Tongue (tissue), 2 donors: ENCODE measurements around the gene CCL5. TPM values are rescaled to one million over a fixed set of nuclear protein-coding genes. Genes with fewer than 3 reads are reported as not detected.

ENCODE experiments used
- DNase-seq: peaks from one replicate; pipeline ENCODE4 v3.0.0-alpha.2; 2015
- total RNA-seq: library from RNA; depleted of rRNA; stranded (reverse); fragments of >200 nt; gene quantifications from one replicate; pipeline ENCODE4 v1.2.3, GENCODE V29; 2014

Gene CCL5
- total RNA-seq, result 3.5 TPM

DNA sequence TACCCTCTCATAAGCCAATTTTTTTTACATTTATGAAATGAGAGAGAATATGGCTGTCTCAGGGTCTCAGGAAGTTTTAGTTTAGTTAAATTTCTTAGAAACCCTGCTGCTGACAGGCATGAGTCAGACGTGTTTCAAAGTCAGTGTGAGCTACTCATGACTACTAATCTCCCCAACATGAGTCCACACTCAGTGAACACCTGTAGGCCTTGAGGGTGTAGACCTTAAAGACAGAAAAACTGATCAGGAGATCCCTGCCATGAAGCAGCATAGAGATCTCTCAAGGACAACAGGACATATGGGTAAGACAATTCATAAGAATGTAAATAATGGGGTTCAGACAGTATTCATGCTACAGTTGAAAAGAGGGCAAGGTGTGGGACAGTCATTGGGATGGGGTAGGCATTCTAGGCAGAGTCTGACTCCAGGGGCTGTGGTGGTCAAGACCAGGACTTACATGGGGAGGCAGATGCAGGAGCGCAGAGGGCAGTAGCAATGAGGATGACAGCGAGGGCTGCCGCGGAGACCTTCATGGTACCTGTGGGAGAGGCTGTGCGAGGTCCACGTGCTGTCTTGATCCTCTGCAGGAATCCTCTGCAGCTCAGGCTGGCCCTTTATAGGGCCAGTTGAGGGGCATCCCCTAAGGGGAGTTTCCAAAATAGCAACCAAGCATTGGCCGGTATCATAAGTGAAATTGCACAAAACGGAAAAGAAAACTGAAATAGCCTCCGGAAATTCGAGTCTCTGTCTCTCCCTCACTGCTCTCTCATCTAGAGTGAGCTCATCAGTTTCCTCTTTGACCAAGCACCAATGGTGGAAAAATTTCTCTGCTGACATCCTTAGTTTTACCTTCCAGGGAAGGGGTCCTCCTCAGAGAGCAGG lies at the start of gene CCL5:
CCL5 (minus strand) TSS at position 588 of the 882 bp plus-strand sequence.
- DNase-seq, result no peak

DNA sequence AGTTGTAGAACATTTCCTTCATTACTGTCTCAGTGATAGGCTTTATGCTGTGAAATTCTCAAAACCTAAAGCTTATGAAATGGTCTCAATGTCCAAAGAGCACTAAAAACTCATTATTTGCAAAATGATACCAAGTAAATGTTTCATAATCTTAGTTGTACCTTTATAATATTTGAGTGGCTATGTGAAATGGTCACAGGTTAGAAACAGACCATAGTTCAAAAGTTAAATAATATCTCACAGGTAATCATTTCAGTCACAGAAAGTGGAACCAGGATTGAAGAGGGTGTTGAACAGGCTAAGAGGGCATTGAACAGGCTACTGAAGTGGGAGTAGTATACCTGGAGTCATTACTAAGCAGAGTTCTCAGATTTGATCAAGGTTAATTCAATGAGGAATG lies 47.6 kb upstream of the CCL5 start:
- no peak for DNase-seq

DNA sequence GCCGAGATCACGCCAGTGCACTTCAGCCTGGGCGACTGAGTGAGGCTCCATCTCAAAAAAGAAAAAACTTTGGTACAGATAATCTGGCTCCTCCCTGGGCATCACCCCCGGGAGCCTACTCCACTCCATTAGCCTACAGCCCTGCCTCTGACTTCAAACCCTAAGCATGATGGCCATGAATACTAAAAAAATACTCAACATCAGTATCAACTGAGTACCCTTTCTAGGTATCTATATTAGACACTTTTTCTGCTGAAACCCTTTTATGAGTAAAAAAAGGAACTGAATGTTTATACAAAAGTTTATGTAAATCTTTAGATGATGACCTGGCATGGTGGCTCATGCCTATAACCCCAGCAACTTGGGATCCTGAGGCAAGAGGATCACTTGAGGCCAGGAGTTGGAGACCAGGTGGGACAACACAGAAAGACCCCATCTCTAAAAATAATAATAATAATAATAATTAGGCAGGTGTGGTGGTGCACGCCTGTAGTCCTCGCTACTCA lies 43.5 kb upstream of the CCL5 start:
- no peak for DNase-seq

DNA sequence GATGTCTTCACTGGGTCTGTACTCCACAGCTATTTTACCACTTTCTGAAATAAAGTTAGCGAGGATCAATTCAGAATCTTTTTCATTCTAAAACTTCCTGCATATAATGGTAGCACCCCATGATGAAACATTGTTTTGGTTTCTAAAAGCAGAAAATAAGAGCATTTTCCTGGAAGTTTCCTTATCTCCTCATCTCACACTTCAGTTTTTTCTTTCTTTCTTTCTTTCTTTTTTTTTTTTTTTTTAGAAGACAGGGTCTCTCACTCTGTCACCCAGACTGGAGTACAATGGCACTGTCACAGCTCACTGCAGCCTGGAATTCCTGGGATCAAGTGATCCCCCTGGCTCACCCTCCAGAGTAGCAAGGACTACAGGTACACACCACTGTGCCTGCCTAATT lies 40.1 kb upstream of the CCL5 start:
- DNase-seq, result no peak

DNA sequence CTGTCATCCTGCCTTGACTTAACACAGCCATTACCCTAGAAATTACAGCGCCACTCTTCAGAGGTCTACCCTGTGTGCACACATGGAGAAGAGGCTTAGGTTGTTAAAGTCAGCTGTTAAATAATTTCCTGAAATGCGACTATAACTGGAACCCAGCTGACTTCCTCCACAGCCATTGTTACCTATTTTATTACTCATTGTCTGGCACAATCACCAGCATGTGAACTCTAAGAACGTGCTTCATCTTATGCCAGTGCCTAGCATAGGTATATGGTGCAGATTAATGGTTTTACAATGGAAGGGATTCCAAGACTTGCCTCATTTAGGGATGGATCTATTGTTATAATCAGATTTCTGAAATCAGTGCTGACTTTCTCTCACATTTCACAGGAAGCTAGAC lies 38.5 kb upstream of the CCL5 start:
- DNase-seq, result no peak

DNA sequence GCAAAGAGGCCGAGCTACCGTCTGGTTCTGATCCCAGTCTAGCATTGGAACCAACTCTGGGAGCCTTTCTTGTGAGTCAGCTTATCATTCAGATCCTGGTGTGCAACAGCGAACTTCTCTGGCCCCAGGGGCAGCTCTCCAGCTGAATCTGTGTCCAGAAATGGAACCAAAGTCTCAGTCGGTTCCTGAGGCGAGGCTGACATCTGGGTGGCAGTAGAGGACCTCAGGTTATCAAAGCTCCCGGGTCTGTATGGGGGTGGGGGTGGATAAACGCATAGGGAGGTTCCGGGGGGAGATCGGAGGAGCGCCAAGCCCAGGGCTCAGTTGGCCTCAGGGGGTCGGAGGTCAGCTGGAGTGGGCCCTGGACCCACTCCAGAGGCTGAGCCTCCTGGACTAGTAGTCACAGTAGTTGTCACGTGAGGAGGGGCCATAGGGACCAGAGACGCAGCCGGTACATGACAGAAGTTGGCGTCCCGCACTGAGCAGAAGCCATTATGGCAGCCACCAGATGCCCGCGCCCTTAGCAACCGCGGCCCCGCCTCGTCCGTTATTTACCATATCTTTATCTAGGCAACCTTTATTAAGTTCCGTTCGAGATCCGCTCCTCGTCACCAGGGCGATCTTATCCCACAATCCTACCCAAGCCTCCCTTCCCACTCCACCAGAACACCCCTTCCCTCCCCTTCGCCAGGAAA lies 37.5 kb upstream of the CCL5 start:
- no peak for DNase-seq

DNA sequence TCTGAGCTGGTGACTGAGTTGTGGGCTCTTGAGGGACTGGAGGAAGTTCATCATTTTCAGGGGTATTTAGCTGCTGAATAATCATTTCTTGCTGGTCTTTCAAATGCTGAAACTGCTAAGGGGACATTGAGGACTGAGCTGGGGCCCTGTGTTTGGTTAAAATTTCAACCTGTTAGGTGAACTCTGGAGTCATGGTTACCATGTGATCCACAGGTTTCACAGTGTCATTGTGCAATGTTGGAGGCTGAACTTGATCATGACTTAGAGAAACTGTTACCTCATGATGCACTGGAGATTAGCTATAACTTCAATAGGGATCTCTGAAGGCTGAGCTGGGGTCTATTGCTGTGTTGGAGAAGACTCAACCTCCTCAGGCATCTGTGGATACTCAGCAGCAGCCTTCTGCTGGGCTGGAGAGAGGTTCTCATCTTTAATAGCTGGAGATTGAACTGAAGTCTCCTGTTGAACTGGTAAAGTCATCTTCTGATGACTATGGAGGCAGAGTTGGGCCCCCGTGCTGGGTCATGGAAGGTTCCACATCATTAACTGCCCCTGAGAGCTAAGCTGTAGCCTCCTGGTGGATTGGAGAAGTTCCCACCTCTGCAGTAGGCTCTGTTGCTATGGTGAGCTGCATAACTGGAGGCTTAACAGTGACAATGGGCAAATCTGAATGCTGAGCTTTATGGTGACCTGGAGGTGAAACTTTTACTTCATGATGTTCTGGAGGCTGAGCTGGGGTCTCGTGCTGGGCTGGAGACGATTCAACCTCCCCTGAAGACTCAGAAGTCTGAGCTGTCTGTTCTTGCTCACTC lies 35.2 kb upstream of the CCL5 start:
- DNase-seq, result no peak

DNA sequence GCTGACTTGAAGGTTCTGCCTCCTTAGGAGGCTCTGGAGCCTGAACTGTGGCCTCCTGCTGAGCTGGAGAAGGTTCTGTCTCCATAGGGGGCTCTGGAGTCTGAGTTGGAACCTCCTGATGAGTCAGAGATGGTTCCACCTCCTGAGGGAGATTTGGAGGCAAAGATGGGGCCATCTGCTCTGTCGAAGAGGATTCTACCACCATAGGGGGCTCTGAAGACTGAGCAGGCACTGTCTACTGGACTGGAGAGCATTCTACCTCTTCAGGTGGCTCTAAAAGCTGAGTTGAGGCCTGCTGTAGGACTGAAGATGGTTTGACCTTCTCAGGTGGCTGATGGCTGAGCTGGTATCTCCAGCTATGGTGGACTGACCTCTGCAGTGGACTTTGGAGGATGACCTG lies 34.2 kb upstream of the CCL5 start:
- no peak for DNase-seq

DNA sequence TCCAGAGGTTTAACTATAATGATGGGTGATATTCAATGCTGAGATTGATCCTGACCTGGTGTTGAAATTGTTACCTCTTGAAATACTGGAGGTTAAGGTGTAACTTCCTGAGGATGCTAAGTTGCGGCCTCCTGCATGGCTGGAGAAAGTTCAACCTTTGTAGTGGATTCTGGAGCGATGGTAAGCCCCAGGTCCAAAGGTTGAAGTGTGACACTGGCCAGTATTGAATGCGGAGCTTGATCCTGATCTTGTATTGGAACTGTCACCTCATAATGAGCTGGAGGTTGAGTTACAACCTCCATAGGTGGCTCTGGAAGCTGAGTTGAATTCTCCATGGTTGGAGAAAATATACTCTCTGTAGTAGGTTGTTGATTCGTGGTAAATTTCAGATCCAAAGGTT lies 33.4 kb upstream of the CCL5 start:
- DNase-seq, result no peak

DNA sequence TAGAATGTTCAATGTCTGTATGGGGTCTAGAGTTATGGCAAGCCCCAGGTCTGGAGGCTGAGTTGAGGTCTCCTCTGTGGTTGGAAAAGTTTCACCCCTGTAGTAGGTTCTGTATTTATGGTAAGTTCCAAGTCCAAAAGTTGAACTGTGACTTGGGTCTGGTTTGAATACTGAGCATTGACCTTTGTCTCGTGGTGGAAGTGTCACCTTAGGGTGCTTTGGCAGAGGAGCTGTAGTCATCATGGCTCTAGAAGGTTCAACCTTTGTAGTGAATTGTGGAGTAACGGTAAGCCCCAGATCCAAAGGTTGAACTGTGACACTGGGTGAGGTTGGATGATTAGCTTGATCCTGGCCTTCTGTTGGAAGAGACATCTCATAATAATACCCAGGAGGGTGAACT lies 32.8 kb upstream of the CCL5 start:
- no peak for DNase-seq

DNA sequence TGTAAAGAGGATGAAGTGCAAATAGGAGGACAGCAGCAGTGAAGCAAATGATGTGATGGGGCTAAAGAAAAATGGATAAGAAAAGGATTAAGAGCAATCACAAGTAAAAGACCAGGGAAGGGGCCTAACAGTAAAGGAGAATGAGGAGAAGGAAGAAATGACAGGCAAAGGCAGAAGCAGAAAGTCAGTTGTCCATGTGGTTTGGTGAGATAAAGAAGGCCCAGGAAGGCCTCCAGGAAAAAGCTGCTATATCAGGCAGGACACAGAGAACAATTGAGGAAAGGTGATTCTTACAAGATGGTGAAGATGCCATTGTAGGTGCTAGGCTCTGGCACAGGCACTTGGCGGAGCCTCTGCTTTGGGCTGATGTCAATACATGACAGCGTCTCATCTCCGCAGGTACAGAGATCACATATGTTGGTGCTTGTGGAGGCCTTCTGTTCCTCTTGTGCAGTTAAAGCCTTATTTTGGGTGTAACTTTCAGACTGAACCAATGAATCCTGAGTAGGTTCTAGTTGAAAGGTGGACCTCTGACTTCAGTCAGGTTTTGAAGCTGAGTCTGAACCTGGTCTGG lies 32.3 kb upstream of the CCL5 start:
- no peak for DNase-seq

DNA sequence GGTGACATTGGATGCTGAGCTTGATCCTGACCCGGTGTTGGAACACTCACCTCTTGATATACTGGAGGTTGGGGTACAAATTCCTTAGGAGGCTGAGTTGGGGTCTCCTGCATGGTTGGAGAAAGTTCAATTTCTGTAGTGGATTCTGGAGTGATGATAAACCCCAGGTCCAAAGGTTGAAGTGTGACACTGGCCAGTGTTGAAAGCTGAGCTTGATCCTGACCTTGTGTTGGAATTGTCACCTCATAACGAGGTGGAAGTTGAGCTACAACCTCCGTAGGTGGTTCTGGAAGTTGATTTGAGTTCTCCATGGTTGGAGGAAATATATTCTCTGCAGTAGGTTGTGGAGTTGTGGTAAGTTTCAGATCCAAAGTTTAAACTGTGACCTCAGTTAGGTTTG lies 29.2 kb upstream of the CCL5 start:
- DNase-seq, result no peak

DNA sequence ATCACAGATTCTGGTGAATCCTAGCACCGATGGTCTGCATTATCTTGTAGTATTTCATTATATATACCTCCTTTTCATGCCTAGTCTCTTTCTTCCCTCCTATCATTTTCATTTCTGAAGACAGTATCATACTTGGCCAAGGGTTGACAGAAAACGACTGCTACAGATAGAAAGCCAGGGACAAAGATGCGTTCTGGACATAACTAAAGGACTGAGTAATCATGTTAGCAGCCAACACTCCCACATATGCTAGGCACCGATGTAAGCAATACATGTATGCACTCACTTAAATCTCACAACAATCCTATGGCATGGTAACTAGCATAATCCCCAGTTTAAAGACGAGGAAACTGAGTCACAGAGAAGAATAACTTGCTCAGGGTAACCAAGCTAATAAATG lies 27.5 kb upstream of the CCL5 start:
- no peak for DNase-seq

DNA sequence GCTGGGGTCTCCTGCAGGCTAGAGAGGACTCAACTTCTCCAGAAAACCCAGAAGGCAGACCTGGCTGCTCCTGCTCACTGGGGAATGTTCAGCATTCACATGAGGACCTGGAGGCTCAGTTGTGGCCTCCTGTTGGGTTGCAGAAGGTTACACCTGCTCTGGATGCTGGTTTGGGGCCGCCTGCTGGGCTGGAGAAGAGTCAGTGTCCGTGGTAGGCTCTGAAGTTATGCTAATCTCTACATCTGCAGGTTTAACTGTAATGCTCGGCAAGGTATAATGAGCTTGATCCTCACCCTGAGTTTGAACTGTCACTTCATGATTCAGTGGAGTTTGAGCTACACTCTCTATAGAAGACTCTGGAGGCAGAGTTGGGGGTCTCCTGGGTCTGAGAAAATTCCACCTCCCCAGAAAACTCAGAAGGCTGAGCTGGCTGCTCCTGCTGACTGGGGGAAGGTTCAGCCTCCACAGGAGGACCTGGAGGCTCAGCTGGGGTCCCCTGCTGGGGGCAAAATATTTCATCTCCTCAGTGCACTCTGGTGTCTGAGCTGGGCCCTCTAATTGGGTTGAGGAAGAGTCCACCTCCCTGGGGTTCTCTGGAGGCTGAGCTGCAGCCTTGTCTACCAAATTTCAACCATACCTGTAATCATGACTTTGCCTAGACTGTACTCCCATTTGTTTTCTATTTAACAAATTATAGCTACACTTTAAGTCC lies 26.9 kb upstream of the CCL5 start:
- no peak for DNase-seq

DNA sequence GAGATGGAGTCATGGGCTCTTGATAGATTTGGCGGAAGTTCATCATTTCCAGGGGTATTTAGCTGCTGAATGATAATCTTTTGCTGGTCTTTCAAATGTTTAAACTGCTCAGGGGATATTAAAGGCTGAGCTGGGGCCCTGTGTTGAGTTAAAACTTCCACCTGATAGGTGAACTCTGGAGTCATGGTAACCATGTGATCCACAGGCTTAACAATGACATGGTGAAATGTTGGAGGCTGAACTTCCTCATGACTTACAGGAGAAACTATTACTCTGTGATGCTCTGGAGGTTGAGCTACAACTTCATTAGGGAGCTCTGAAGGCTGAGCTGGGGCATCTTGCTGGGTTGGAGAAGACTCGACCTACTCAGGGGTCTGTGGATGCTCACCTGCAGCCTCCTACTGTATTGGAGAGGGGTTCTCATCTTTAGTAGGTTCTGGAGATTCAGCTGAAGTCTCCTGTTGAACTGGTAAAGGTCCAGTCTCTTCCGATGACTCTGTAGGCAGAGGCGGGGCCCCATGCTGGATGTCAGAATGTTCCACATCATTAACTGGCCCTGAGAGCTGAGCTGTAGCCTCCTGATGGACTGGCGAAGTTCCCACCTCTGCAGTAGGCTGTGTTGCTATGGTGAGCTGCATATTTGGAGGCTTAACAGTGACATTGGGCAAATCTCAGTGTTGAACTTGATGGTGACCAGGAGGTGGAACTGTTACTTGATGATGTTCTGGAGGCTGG lies 26.2 kb upstream of the CCL5 start:
- DNase-seq, result no peak

DNA sequence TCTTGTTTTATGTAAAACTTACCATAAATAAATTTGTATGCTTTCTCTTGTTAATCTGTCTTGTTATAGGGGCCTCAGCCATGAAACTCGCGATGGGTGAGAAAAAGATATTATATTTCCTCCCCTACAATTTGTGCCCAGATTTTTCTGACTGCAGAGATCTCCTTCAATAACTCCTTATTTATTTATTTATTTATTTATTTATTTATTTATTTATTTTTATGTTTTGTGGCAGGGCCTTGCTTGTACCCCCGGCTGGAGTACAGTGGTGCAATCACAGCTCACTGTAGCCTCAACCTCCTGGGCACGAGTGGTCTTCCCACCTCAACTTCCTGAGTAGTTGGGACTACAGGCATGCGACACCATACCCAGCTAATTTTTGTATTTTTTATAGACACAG lies 23.3 kb upstream of the CCL5 start:
- DNase-seq, result no peak

DNA sequence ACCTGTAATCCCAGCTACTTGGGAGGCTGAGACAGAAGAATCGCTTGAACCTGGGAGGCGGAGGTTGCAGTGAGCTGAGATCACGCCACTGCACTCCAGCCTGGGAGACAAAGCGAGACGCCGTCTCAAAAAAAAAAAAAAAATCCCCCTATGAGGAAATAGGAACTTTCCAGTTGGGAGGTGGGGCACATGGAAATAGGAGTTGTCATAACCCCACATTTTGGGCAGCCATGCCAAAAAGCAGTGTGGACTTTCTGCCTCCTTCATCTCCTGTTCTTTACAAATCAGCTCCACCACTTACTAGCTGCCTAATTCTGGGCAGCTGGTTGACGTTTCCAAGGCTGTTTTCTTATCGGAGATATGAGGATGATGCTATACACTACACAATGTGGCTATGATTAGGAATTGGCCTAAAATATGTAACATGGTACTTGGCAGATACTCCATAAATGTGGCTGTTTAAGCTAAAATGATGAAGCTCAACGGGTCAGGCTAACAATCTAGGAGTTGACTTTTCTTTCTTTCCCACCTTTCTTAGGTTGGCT lies 21.5 kb upstream of the CCL5 start:
- DNase-seq, result no peak

DNA sequence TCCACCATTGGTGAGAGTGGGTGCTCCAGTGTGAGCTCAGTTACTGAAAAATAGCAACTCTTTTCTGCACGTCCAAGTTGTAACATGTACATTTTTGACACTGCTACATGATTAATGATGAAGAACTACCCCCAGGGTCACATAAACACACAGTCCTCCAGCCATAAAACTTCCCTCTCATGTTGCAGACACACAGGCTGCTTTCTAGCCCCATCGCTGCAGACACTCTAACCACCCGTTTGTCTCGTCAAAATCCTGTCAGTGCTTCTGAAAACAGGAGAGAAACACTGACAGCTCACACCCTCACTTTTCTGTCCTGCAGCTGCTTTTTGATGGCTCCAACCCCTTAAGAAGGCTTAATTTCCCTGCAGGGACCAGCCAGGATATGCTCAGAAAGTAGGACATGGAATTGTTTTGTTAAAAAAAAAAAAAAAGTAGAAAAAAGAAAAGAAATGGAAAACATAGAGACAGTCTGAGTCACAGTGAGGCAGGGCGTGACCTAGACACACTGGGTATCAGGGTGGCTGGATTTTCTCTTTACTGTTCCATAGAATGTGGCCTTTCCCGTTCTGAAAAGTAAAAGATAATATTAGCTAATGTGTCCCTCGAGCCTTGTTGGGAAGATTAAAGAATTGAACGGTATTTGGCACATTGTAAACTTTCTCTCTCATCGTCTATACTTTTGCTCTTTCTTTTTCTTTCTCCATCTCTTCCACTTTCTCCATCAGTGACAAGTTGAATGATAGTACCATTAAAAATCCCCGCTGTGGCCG lies 20.7 kb upstream of the CCL5 start:
- peak; percentile 11 for DNase-seq

DNA sequence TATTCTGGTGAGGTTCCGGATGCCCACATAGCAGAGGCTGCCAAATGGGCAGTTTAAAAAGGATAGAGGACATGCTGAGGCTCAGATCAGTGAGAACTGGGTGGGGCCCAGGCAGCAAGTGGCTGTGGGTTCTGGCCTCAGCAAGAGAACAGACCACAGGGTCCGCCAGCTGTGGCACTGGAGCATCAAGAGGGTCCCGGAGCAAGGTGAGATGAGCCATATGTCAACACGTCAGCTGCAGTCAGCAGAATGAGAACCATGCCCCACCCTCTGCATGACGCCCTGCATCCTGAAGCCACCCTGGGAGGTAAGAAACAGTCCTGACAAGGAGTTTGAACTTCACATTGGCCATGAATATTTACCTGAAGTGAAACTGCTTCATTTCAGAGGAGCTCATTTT lies 20.1 kb upstream of the CCL5 start:
- DNase-seq, result no peak
